ENCODE results near the gene GPR107. TPM values are rescaled to one million over a fixed set of nuclear protein-coding genes. Genes with fewer than 3 reads are reported as not detected.

The GPR107 gene
- total RNA-seq, 1 donor from 2014 or later: 43.8 TPM

DNA sequence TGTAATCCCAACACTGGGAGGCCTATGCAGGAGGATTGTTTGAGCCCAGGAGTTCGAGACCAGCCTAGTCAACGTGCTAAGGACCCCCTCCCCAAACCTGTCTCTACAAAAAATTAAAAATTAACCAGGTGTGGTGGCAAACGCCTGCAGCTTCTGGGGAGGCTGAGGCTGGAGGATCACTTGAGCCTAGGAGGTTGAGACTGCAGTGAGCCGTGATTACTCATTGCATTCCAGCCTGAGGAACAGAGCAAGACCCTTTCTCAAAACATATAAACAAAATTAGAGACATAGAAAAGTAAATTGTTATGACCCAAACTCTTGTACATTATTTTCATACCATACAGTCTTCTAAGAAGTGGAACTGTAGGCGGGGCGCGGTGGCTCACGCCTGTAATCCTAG, 1.1 kb downstream of the GPR107 start:
- H3K4me1 Mint-ChIP-seq: peaks cover 19% of the 10 kb centered on the region
- no peaks in the 10 kb centered on the region for H3K27me3 Mint-ChIP-seq (ENCODE audit: low read depth)
- no peaks in the 10 kb centered on the region for H3K9me3 Mint-ChIP-seq
- no peak overlapping the region for H3K27ac Mint-ChIP-seq (ENCODE audit: unreplicated experiment)
- TF ChIP-seq, protein P1, sequence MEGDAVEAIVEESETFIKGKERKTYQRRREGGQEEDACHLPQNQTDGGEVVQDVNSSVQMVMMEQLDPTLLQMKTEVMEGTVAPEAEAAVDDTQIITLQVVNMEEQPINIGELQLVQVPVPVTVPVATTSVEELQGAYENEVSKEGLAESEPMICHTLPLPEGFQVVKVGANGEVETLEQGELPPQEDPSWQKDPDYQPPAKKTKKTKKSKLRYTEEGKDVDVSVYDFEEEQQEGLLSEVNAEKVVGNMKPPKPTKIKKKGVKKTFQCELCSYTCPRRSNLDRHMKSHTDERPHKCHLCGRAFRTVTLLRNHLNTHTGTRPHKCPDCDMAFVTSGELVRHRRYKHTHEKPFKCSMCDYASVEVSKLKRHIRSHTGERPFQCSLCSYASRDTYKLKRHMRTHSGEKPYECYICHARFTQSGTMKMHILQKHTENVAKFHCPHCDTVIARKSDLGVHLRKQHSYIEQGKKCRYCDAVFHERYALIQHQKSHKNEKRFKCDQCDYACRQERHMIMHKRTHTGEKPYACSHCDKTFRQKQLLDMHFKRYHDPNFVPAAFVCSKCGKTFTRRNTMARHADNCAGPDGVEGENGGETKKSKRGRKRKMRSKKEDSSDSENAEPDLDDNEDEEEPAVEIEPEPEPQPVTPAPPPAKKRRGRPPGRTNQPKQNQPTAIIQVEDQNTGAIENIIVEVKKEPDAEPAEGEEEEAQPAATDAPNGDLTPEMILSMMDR (conservative IDR thresholded peaks at IDR 0.05): no peak
- H3K36me3 Mint-ChIP-seq (ENCODE audit: low read depth): no peaks in the 10 kb centered on the region
- peak overlapping the region; percentile 95 for H3K4me3 Mint-ChIP-seq
- no peak for DNase-seq (ENCODE audit: low read depth, low spot score)

DNA sequence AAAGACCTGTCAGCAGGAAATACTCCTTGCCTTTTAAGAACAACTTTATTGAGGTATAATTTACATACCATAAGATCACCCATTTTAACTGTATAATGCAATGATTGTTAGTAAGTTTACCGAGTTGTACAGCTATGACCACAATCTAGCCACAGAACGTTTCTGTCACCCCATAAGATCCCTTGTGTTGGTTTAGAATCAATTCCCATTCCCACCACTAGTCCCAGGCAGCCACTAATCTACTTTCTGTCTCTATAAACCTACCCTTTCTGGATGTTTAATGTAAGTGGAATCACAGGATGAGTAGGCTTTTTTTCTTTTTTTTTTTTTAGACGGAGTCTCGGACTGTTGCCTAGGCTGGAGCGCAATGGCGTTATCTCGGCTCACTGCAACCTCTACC, 4.4 kb downstream of the GPR107 start:
- Mint-ChIP-seq H3K4me1 (peaks cover 11% of the 10 kb centered on the region), H3K36me3 (ENCODE audit: low read depth) (no peaks in the 10 kb centered on the region), H3K27ac (ENCODE audit: unreplicated experiment) (no peak overlapping the region), H3K27me3 (ENCODE audit: low read depth) (no peaks in the 10 kb centered on the region), H3K9me3 (no peaks in the 10 kb centered on the region), H3K4me3 (peak overlapping the region; percentile 66)
- TF ChIP-seq, protein P1 (conservative IDR thresholded peaks at IDR 0.05): peak; percentile 56
- no peak for DNase-seq (ENCODE audit: low read depth, low spot score)

DNA sequence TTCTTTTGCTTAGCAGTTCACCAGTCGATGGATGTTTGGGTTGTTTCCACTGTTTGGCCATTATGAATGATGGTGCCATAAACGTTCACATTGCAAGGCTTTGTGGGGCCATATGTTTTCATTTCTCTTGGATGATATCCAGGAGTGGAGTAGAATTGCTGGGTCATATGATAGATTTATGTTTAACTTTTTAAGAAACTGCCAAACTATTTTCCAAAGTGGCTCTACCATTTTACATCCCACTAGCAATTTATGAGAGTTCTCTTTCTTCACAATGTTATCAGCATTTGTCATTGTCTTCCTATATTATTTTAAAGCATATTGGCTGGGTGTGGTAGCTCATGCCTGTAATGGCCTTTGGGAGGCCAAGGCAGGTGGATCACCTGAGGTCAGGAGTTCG, 5.2 kb downstream of the GPR107 start:
- TF ChIP-seq, protein P1 (conservative IDR thresholded peaks at IDR 0.05): no peak
- no peaks in the 10 kb centered on the region for H3K27me3 Mint-ChIP-seq (ENCODE audit: low read depth)
- H3K27ac Mint-ChIP-seq (ENCODE audit: unreplicated experiment): no peak overlapping the region
- DNase-seq (ENCODE audit: low read depth, low spot score): no peak
- H3K4me3 Mint-ChIP-seq: peak overlapping the region; percentile 58
- H3K36me3 Mint-ChIP-seq (ENCODE audit: low read depth): no peaks in the 10 kb centered on the region
- no peaks in the 10 kb centered on the region for H3K9me3 Mint-ChIP-seq
- H3K4me1 Mint-ChIP-seq: peaks cover 9% of the 10 kb centered on the region

DNA sequence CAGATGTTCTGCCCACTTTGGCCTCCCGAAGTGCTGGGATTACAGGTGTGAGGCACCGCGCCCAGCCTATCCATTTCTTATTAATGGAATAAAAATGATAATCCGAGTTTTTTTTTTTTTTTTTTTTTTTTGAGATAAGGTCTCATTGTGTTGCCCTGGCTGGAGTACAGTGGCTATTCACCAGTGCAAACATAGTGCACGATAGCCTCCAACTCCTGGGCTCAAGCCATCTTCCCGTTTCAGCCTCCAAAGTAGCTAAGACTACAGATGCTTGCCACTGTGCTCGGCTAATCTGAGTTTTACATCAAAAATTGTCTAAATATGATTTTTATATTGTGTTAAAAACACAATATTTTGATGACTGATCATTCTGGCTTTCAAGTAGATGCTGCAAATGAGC, 6.6 kb downstream of the GPR107 start:
- Mint-ChIP-seq H3K36me3 (ENCODE audit: low read depth) (no peaks in the 10 kb centered on the region), H3K4me1 (no peaks in the 10 kb centered on the region), H3K27me3 (ENCODE audit: low read depth) (no peaks in the 10 kb centered on the region), H3K4me3 (no peak overlapping the region), H3K27ac (ENCODE audit: unreplicated experiment) (no peak overlapping the region), H3K9me3 (no peaks in the 10 kb centered on the region)
- DNase-seq (ENCODE audit: low read depth, low spot score): no peak
- TF ChIP-seq, protein P1 (conservative IDR thresholded peaks at IDR 0.05): no peak

DNA sequence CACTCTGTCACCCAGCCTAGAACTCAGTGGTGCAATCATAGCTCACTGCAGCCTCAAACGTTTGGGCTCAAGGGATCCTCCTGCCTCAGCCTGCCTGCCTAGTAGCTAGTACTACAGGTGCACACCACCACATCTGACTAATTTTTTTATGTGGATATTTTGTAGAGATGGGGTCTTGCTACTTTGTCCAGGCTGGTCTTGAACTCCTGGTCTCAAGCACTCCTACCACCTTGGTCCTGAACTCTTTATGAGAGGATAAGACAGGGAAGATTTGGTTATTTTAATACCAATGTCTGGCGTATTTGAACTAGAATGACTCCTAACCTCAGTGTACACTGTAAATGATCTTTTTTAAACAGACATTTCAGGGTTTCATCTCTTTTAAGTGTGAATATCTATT, 9.0 kb downstream of the GPR107 start:
- Mint-ChIP-seq H3K27ac (ENCODE audit: unreplicated experiment) (no peak overlapping the region), H3K4me1 (no peaks in the 10 kb centered on the region)

More for the DNA sequence above, 9.0 kb downstream of the GPR107 start:
- TF ChIP-seq, protein P1 (conservative IDR thresholded peaks at IDR 0.05): no peak
- no peaks in the 10 kb centered on the region for H3K9me3 Mint-ChIP-seq
- no peaks in the 10 kb centered on the region for H3K27me3 Mint-ChIP-seq (ENCODE audit: low read depth)
- no peak overlapping the region for H3K4me3 Mint-ChIP-seq
- DNase-seq (ENCODE audit: low read depth, low spot score): no peak
- H3K36me3 Mint-ChIP-seq (ENCODE audit: low read depth): no peaks in the 10 kb centered on the region
